TTC549 (cell line): ENCODE measurements around the gene ASXL3.

Source experiments
- FAIRE-seq: peaks from 2 replicates; lab custom pipeline; 2012; peaks lifted over from hg19 to GRCh38; lab: Jason Lieb, UNC

The ASXL3 gene

DNA sequence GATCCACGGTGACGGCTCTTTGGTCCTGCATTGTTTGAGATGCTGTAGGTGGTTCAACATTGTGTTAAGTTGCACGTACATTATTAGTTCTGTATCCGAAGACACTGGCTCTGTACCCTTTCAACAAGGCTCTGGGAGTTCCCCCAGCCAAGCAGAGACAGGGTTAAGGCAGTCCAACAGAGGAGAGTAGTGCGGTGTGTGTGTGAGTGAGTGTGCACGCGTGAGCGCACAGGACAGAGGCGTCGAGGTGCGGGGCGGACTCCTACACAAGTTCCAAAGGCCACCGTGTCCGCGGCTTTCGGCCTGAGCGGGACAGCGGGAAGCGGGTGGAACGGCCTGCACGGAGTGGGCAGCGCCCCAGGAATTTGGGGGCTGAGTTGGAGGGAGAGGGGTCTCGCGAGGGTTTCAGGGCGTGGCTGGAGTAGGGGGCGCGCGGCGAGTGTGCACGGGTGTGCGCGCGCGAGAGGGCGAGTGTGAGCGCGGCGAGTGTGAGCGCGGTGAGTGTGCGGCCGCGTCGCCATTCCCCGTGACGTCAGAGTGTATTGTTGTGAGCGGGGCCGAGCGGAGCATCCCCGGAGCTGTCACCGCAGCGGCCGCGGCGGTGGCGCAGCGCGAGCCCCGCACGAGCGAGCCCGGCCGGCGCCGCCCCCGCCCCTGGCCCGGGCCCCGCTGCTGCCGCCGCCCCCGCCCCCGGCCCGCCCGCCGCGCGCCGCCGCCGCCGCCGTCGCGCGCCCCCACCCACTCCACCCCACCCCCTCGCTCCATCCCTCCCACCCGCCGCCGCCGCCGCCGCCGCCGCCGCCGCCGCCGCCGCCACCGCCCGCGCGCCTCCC lies at the start of gene ASXL3:
TSS of gene ASXL3 (plus strand) at position 535 of the 833 bp plus-strand sequence. CDS start 413 bp downstream, outside the sequence.
- FAIRE-seq, result no peak

DNA sequence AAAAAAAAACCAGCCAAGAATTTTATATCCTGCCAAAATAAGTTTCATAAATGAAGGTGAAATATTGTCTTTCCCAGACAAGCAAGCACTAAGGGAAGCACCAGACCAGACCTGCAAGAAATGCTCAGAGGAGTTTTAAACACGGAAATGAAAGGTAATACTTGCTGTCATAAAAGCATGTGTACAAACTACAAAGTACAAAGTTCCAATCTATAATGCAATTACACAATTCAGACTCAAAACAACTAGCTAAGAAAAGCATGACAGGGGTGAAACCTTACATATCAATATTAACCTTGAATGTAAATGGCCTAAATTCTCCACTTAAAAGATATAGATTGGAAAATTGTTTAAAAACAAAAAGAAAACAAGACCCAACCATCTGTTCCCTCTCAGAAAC lies 45.0 kb upstream of the ASXL3 start:
- FAIRE-seq, result no peak

DNA sequence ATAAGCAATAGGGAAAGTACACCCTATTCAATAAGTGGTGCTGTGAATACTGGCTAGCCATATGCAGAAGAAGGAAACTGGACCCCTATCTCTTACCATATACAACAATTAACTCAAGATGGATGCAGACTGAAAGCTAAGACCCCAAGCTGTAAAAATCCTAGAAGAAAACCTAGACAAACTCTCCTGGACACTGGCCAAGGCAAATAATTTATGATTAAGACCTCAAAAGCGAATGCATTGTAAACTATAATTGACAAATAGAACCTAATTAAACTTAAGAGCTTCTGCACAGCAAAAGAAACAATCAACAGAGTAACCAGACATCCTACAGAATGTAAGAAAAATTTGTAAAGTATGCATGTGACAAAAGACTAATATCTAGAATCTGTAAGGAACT lies 41.1 kb upstream of the ASXL3 start:
- no peak for FAIRE-seq

DNA sequence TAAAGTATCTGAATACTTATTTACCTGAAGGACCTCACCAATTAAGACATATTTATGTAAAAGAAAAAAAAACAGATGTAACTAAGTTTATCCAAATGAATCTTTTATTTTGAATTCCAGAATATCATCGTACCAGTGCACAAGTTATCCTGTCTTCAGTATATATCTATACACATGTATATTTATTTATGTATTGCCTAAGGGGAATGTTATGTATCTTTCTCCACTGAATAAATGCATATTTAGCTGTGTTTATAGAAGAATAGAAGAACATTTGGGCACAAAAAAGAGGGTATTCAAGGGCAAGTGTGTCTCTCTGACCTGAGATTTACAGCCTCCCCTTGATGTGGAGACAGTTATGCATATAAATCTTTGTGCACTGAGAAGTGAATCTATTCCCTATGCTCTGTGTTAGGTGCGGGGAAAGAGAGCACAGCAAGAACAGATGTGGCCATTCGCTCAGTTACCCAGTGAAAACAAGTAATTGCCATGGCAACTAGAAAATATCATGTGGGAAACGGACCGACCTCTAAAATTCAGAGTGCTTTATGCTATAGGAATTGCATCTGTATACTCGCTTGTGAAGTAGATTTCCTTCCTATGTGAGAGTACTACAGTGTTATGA lies 39.5 kb upstream of the ASXL3 start:
- no peak for FAIRE-seq

DNA sequence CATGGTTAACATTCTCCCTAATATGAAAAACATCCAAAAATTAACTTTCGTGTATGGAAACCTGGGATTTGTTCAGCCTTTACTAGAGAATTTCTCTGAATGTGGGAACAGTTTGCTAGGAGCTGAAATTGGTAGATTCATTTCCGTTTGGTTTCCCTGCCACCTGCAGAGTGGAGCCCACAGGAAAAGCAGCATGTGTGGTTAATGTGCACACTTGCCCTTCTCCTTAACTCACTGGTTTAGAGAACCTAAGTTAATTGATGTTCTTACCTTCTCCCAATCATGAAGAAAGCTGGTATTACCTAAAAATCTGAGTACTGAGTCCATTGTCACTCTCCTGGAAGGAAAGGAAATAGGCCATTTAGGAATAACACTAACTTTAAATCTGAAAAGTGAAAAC lies 37.6 kb upstream of the ASXL3 start:
- no peak for FAIRE-seq

DNA sequence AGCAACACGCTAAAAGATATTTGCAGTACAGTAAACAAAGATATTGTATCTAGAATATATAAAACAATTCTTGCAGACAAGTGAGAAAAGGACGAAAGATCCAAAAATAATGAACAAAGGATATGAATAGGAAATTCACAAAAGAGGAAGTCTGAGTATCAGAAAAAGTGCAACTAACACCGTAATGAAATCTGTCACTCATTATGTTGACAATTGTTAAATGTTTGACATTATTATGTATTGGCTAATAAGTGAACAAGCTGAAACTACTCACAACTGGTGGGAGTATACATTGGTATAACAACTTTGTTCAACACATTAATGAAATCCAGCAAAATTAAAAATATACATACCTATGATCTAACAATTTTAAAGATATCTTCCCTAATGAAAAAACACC lies 36.7 kb upstream of the ASXL3 start:
- no peak for FAIRE-seq

DNA sequence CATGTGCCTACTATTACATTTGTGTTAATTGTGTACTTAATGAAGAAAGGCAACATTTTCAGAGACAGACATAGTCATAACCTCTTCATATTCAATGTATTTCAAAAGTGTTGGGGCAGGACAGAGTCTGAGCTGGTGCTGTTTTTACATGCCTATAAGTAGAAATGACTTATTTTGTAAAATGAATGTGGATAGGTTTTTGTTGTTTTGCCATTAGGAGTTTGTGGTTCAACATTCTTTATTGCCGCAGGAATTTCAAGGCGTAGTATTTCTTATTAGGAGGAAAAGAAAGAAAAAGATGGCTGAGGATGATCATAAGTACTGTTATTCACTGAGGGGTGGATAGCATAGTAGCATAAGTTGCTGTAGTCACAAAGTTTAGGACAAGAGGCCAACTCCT lies 21.2 kb upstream of the ASXL3 start:
- FAIRE-seq, result no peak

DNA sequence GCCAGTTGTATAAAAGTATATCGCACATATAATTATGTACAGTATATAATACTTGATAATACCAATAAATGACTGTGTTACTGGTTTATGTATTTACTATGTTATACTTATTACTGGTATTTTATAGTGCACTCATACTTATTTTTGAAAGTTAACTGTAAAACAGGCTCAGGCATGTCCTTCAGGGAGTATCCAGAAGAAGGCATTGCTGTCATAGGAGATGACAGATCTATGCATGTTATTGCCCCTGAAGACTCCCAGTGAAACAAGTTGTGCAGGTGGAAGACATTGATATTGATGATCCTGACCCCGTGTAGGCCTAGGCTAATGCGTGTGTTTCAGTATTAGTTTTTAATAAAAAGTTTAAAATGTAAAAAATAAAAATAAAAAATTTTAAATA lies 20.3 kb upstream of the ASXL3 start:
- no peak for FAIRE-seq

DNA sequence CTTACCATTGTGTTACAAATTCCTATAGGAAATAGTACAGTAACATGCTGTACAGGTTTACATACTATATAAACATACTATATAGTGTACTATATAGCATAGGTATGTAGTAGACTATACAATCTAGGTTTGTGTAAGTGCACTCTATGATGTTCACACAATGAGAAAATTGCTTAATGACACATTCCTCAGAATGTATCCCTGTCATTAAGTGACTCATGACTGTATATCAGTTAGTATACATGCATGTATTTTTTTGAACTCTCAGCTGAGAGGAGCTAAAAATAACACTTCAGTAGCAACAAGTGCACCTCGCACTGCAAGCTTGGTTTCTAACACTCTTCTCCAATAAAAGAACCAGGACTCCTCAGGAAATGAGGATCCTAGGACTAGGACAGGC lies 19.5 kb upstream of the ASXL3 start:
- no peak for FAIRE-seq

DNA sequence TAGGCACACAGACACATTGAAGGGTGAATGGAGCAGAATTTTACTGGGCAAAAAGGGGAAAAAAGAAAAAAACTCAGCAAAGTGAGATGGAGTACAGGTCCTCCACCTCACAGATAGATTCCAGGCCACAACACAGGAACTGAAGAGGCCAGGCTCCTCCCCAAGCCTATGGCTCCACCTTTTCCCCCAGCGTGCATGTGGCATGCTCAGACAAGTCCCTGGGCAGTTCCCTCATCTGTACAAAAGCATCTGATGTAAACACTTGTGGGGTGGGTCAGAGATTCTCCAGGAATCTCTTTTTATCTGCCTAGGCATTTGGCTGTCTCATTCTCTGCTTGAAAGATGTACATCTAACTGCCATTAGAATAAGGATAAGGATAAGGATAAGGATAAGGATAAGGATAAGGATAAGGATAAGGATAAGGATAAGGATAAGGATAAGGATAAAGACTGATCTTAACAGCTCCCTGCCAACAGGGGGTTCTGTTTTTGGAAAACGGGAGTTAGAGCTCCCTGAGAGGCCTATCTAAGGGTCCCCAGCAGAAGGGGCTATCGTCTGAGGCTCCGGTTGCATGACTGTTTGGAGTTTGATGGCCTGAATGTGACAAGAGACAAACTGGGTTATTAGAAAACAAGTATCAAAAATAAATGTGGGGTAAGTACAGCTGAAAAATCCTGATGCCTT lies 17.2 kb upstream of the ASXL3 start:
- no peak for FAIRE-seq

DNA sequence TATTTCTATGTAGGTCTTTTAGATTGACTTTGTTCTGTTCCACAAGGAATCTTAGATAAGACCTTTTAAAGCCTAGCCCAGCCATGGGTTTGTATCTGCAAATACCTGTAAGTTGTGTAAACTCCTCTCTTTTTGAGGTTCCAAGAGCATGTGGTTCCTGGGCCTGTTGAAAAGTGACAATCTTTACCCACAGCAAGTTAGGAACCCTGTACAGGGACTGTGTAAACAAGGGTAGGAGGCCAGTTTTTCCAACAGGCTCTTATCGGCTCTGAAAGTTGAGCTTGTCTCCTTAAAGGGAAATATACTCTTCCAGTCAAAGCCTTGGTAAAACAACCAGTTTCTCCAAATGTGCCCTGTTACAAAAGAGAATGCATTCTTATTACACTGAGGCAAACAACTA lies 15.3 kb upstream of the ASXL3 start:
- FAIRE-seq, result no peak

DNA sequence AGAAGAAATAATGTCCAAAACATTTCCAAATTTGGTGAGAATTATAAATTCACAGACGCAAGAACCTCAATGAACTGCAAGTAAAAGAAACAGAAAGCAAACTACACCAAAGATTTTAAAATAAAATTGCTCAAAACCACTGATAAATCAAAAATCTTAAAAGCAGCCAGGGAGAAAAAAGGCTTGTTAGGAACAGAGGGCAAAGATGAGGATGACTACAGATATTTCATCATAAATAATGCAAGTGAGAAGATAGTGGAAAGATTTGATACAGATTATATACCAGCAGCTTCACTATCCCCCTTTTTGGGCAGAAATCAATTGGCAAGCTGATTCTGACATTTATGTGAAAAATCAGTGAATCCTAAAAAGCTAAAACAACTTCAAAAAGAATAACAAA lies 10.3 kb upstream of the ASXL3 start:
- FAIRE-seq, result no peak

DNA sequence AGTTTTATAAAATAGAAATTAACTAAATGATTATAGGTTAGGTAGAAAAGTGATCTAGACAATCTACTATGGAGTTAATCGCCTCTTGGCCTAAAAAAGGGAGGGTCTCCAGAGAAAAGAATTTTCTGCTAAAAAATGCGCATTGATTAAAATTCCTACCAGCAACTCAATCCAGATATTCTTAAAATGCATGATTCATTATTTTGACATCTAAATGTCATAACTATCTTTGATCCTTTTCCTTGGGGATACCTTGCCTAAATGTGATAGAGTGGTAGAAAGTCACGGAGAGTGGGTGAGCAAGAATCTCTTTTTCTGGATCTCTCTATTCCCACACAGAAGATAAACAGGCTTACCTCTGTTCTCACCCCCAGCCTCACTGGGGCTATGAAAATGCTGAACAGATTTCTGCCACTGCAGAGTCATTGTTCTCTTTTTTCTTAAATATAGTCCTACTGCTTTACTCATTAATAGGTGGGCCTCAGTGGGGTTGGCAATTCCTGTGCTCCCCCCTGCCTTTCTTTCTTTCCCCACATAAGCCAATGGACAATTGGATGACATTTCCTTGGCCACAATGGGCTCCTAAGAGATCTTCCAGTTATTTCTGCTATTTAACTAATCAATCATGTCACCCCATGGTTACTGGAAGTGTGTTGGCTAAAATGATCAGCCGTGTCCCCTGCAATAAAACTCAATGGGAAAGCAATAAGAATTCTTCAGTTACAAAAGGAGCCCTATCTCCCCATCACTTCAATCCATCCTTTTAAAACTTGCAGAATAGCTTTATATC lies 5.8 kb upstream of the ASXL3 start:
- no peak for FAIRE-seq

DNA sequence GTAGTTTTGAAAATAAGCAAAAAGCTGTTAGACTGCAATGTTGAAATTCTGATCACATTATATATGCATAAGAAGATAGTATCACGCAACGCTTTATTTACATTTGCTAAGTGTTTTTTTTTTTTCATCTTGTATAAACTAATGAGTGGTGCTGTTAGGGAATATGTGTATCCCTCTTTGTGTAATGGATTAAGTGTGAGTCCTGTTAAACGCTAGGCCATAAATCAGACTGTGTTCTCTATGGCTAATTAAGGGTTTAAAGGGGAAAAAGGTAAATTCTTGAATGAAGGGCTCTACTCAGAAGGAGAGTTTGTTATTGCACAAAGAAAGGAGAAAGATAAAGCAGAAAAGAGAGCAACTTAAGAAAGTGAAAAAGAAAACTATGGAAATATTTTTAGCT lies 4.8 kb upstream of the ASXL3 start:
- no peak for FAIRE-seq

DNA sequence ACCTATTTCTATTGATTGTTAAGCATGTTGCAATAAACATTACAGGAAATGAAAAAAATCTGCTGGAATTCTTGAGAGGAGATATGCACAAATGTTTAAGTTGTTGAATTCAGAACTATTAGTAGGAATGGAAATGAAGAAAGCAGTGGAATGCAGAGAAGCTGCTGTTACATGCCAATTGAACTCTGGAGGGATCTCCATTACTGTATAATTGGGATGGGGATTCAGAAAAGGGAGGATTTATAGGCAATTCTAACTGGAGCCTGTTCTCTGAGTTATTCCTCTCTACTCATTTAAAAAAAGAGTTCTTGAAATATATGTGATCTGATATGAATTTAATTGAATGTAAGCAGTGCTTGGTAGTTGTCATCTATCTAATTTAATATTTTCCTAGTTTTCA lies 2.6 kb upstream of the ASXL3 start:
- FAIRE-seq, result no peak

DNA sequence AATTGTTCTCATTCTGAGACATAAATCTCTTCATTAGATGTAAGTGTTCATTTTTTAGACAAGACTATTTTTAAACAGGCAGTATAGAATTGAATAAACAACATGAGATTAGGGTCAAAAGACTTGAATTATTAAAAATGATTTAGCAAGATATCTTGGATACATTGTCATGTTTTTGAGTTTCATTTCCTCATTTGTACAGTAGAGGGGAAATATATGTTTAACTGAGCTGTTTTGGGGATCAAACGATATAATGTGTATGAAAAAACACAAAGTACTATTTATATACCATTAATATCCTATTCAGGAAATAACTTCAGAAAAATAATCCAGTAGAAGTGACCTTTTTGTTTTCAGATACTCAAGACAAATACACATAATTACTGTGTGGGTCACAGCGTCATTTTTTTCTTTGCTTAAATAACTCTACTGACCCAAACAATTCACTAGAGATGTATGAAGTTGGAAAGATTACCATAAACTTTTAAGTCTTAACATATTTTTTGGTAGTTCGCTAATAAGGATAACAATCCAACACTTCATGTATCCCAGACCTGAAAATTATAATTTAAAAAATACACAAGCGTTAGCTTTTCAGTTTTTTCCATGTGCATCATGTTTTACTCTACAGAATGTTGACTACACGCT lies 896 bp upstream of the ASXL3 start:
- FAIRE-seq, result no peak

DNA sequence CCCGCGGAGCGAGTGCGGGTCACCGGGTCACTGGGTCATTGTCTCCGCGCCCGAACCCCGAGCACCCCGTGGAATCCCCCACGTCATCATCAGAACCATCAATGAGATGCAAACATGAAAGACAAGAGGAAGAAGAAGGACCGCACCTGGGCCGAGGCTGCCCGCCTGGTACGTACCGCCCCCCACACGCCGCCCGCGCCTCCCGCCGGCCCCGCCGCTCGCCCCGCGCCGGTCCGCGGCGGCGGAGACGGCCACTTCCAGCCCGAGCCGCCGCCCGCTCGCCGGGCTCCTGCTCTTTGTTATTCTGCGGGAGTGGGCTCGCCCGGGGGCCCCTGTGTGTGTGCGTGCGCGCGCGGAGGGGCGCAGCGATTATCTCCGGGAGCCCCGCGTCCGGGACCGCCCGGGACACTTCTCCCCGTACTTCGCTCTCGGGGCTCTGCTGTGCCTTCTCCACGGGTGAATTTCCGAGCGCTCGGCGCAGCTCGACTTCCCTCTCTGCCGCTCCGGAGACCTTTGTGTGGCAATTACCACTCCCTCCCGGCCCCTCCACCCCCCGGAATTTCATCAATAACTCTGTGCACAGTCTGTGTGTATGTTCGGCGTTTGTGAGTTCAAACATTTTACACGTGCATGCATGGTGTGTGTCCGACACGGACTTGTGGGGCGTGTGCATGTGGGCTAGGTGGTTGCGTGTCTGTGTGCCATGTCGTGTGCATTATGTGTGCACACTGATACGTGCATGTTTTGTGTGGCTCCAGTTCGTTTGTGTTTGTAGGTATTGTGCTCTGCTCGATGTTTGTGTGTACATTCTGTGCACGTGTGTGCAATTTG lies 714 bp downstream of the ASXL3 start:
- FAIRE-seq, result no peak

DNA sequence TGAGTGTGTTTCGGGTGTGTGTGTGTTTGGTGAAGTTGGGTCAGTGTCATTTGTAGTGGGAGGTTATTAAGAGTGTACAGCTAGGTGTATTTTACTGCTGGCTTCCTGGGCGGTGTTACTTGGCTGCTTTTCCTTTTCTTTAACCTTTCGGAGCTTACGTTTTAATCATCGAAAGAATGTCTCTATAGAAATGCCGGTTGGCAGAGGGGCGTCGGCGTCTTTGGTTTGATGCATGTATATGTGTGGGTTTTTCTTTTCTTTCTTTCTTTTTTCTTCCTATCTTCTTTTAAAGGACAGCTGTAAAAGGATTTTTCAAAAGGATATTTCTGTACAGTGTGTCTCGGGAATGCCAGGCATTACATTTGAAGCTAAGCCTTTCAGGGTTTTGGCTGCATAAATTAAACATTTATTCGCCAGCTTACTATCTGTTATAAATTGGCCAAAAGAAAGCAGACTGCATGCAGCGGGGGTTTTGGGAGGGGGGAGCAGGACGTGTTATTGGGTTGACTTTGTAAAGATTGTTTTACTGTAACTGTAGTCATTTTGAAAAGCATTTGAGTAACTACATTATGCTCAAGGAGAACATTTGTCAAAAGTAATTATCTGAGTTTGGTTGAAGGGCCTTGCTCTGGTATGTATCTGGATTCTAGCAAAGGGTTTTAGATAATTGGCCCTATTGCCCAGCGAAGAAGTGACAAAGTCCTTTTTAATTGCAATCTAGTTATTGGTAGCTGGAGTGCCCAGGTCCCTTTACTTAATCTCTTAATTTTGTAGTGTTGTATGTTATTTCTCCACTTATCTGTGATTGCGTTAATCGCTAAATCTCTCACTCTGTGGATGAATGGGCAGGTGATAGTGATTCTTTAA lies 1.6 kb downstream of the ASXL3 start:
- no peak for FAIRE-seq

DNA sequence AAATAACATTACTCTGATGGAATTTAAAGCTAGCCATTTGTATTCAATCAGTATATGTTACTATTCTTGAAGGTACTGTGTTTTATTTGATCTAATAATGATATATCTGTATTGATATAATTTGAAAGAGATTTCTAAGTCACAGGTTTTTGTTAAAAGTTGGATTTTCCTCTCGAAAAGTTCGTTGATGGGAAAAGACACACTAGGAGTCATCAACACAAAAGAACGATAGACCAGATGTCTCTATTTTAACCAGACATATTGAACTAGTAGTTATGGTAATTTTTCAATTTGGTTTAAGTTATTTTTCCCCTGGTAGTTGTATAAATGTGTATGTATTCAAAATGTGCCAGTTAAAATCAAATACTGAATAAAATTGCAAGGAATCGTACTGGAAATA lies 2.5 kb downstream of the ASXL3 start:
- FAIRE-seq, result no peak

DNA sequence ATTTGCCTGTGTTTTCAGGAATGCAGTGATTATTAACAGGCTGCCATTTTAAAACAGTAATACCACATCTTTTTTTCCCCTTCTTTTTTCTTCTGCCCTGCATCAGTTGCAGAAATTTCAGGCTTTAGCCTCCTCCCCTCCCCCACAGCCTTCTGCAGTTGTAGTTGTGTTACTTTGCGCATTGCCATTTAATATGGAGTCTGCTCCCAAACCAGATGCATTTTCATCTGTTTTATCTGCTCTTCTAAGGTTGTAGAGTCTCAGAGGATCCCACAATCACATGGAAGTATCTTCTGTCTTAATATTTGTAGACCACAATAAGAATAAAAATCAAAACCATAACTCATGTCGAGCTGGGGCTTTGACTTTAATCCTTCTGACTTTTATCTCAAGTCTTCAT lies 3.8 kb downstream of the ASXL3 start:
- no peak for FAIRE-seq
